Endothelial cell of umbilical vein (primary cell): ENCODE measurements around the gene TRAPPC10.

ENCODE experiments used
- POLR2A ChIP-seq: IDR thresholded peaks from 2 replicates; pipeline ENCODE4 v1.6.1; 2012; ENCODE audit warnings: low read depth, mild to moderate bottlenecking, control low read depth, low read length
- TF ChIP-seq, protein P1 (sequence below), 2 donors: IDR thresholded peaks; 1 replicate in 1 of 2; 2 replicates in 1 of 2; pipeline ENCODE4 v1.5.1; 2011; ENCODE audit warnings: low read length in 2 of 2, mild to moderate bottlenecking in 2 of 2, moderate library complexity in 2 of 2, control low read depth in 1 of 2, inconsistent platforms in 1 of 2, low read depth in 1 of 2; ENCODE audit not compliant: insufficient read depth in 1 of 2; ENCODE audit errors: extremely low read depth in 1 of 2

DNA sequence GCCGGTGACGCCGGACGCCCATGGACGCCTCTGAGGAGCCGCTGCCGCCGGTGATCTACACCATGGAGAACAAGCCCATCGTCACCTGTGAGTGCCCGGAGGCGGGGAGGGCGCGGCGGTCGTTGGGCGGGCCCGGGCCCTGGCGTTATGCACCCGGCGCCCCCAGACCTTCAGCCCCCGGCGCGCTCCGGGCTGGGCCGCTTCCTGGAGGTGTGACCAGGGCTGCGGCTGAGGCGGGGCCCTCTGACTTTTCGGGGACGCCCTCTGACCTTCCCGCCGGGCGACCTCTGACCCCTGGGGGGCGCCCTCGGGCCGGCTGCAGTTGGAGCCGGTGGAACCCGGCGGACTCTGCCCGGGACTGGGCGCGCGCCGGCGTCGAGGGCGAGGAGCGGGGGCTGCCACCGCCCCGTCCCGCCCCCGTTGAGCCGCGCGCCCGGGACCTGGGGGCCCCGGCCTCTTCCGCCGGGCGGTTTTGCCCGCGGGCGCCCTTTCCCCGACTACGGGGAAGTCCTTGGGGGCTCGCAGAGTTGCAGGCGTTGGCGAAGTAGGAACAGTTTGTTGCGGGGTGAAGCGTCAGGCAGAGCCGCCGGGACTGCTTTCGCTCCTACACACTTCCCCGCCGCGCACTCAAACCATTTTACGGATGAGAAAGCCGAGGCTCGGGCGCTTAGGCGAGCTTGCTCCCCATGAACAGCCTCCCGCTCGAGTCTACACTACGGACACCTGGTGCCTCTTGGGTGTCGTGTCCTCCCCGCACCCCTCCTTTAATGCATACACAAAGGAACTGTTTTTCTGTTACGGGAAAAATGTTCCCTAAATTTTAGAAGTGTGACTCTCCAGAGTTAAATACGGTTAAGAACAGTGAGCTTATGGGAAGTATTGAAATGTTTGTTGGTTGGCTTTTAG is 618 bp downstream of the TRAPPC10 start:
- no peak for TF ChIP-seq POLR2A
- TF ChIP-seq, protein P1, sequence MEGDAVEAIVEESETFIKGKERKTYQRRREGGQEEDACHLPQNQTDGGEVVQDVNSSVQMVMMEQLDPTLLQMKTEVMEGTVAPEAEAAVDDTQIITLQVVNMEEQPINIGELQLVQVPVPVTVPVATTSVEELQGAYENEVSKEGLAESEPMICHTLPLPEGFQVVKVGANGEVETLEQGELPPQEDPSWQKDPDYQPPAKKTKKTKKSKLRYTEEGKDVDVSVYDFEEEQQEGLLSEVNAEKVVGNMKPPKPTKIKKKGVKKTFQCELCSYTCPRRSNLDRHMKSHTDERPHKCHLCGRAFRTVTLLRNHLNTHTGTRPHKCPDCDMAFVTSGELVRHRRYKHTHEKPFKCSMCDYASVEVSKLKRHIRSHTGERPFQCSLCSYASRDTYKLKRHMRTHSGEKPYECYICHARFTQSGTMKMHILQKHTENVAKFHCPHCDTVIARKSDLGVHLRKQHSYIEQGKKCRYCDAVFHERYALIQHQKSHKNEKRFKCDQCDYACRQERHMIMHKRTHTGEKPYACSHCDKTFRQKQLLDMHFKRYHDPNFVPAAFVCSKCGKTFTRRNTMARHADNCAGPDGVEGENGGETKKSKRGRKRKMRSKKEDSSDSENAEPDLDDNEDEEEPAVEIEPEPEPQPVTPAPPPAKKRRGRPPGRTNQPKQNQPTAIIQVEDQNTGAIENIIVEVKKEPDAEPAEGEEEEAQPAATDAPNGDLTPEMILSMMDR (IDR thresholded peaks at IDR 0.05; ENCODE audit: extremely low read depth in 1 of 2, insufficient read depth in 1 of 2, low read depth in 1 of 2, low read length in 2 of 2), result no peak
